Measurements from ENCODE around the gene PROP1.
"Not testable (repeated sequence)": the region's sequence is repeated elsewhere in the genome, so short reads cannot be mapped to it uniquely, and the experiment has no call there.

Gene PROP1

DNA sequence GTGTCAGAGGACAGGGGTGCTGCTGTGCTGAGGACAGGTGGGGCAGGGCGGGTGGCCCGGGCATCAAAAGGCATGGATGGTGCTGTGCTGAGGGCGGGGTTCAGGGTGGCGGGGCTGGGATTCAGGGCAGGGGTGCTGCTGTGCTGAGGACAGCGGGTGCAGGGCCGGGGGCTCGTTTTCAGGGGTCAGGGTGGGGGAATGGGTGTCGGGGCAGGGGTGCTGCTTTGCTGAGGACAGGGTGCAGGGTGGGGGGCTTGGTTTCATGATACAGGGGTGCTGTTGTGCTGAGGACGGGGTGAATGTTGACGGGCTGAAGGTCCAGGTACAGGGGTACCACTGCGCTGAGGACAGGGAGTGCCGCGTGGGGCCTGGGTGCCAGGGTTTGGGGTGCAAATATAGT lies 50.9 kb downstream of the PROP1 start:
- H3K27ac ChIP-seq; H3K36me3 ChIP-seq (replicated peaks); DNase-seq; H3K4me3 ChIP-seq (ENCODE audit: low read depth, low read length); in situ Hi-C loops (cut with HindIII; ENCODE audit: low pct_ligation_motif_present, low sequenced_read_pairs); H3K27me3 ChIP-seq (replicated peaks): not testable (repeated sequence)

DNA sequence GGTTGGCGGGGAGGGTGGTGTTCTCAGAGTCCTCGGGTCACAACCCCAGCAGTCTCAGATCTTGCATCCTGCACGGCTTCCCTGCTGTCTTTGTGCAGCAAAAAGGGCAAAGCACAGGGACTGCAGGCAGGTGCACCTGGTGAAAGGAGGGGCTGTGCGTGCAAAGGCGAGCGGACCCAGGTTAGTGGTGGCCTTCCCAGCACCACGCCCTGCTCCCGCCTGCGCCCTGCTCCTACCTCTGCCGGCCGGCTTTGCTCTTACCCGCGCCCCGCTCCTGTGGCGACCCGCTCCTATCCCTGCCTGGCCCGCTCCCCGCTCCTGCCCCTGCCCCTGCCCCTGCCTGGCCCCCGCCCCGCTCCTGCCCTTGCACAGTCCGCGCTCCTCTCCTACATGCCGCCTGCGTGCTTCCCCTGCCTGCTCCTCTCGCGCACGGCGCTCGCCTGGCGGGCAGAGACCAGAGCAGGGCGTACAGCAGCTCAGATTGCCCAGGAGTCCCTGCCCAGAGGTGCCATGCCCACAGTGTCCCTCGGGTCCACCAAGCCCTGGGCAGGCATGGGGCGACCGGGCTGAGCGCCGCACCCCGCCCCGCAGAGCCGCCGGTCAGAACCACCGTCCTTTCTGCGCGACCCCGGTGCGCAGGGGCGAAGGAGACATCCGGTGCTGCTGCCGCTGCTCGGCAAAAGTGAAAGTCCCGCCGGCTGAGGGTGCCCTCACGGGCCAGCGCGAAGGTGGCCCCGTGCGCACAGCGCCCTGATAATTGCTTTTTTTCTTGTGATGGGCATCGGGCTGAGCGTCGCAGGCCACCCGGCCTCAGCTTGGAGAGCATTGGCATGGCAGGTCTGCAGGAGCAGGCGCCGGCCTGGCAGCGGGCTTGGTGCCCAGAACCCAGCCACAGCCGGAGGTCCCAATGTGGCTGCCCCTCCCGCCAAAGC lies 52.0 kb downstream of the PROP1 start:
- in situ Hi-C loops (cut with HindIII; ENCODE audit: low pct_ligation_motif_present, low sequenced_read_pairs); H3K27me3 ChIP-seq (replicated peaks); H3K27ac ChIP-seq; H3K36me3 ChIP-seq (replicated peaks); DNase-seq: not testable (repeated sequence)
- H3K4me3 ChIP-seq (ENCODE audit: low read depth, low read length): peak overlapping the region; percentile 56

- in situ Hi-C loops (cut with HindIII; ENCODE audit: low pct_ligation_motif_present, low sequenced_read_pairs); H3K36me3 ChIP-seq (replicated peaks); DNase-seq; H3K27ac ChIP-seq; H3K4me3 ChIP-seq (ENCODE audit: low read depth, low read length); H3K27me3 ChIP-seq (replicated peaks): not testable (repeated sequence)
These were observed 53.1 kb downstream of the PROP1 start for GRCh38 chr5:177942896-177943295.

All from brain microvascular endothelial cell (primary cell).